Measurements from ENCODE around the gene PLCB1.

Gene PLCB1

GRCh38 chr20:8304124-8304816 lies 172.2 kb downstream of the PLCB1 start:
- no peak for DNase-seq

- no peak for DNase-seq
Observed at GRCh38 chr20:8305449-8305978, 173.4 kb downstream of the PLCB1 start.

GRCh38 chr20:8306937-8307336 lies 174.9 kb downstream of the PLCB1 start:
- no peak for DNase-seq

- DNase-seq = no peak
Observed at GRCh38 chr20:8309634-8310033, 177.6 kb downstream of the PLCB1 start.

- no peak for DNase-seq
Observed at GRCh38 chr20:8310618-8311017, 178.6 kb downstream of the PLCB1 start.

- no peak for DNase-seq
Observed at GRCh38 chr20:8313073-8313472, 181.0 kb downstream of the PLCB1 start.

GRCh38 chr20:8315639-8316573 lies 183.8 kb downstream of the PLCB1 start:
- no peak for DNase-seq

- no peak for DNase-seq
Observed at GRCh38 chr20:8317448-8317847, 185.4 kb downstream of the PLCB1 start.

GRCh38 chr20:8318965-8319625 lies 187.0 kb downstream of the PLCB1 start:
- no peak for DNase-seq

- no peak for DNase-seq
Observed at GRCh38 chr20:8320306-8320705, 188.2 kb downstream of the PLCB1 start.

- DNase-seq = no peak
Observed at GRCh38 chr20:8321001-8321400, 188.9 kb downstream of the PLCB1 start.

- no peak for DNase-seq
Observed at GRCh38 chr20:8322662-8323217, 190.7 kb downstream of the PLCB1 start.

GRCh38 chr20:8326191-8326590 lies 194.1 kb downstream of the PLCB1 start:
- DNase-seq = no peak

GRCh38 chr20:8326899-8327298 lies 194.8 kb downstream of the PLCB1 start:
- DNase-seq = no peak

GRCh38 chr20:8328189-8328588 lies 196.1 kb downstream of the PLCB1 start:
- DNase-seq = no peak

- no peak for DNase-seq
Observed at GRCh38 chr20:8330319-8330784, 198.3 kb downstream of the PLCB1 start.

GRCh38 chr20:8330785-8331695 lies 199.0 kb downstream of the PLCB1 start:
- no peak for DNase-seq

GRCh38 chr20:8331740-8332412 lies 199.8 kb downstream of the PLCB1 start:
- DNase-seq = no peak

GRCh38 chr20:8334641-8335040 lies 202.6 kb downstream of the PLCB1 start:
- DNase-seq = no peak

GRCh38 chr20:8335059-8335458 lies 203.0 kb downstream of the PLCB1 start:
- no peak for DNase-seq

Data from activated gamma-delta T cell (primary cell).